Neural crest cell (in vitro differentiated cells): ENCODE measurements around the gene TBXAS1. TPM values are rescaled to one million over a fixed set of nuclear protein-coding genes. Genes with fewer than 3 reads are reported as not detected.

Source experiments
- DNase-seq: peaks from one replicate; pipeline ENCODE4 v3.0.0; 2021; ENCODE audit warnings: low read depth, mixed read lengths, low spot score
- H3K27ac Mint-ChIP-seq: one replicate; pipeline ENCODE4 v1.8.0; 2021; ENCODE audit warnings: mild to moderate bottlenecking, mixed read lengths; ENCODE audit not compliant: unreplicated experiment
- H3K27me3 Mint-ChIP-seq: 2 replicates; pipeline ENCODE4 v1.8.0; 2021; ENCODE audit warnings: low read depth, mild to moderate bottlenecking, mixed read lengths
- H3K36me3 Mint-ChIP-seq: 2 replicates; pipeline ENCODE4 v1.8.0; 2021; ENCODE audit warnings: low read depth, mild to moderate bottlenecking, mixed read lengths
- H3K4me1 Mint-ChIP-seq: 2 replicates; pipeline ENCODE4 v1.8.0; 2021; ENCODE audit warnings: mixed read lengths
- H3K4me3 Mint-ChIP-seq: one replicate; pipeline ENCODE4 v1.8.0; 2021; ENCODE audit warnings: mild to moderate bottlenecking, mixed read lengths
- H3K9me3 Mint-ChIP-seq: 2 replicates; pipeline ENCODE4 v1.8.0; 2021; ENCODE audit warnings: mixed read lengths
- total RNA-seq: library from RNA; stranded (reverse); gene quantifications from 2 replicates; pipeline ENCODE4 v1.2.1, GENCODE V29; 2021
- TF ChIP-seq, protein P1 (sequence below): fragments of 200-600 bp; sonication (generic); conservative IDR thresholded peaks from 2 replicates; pipeline ENCODE4 v1.5.0; 2021; ENCODE audit warnings: antibody characterized with exemption, mild to moderate bottlenecking

Gene TBXAS1
- total RNA-seq, 1 donor from 2014 or later = 5.7 TPM

- H3K27ac Mint-ChIP-seq = peak overlapping the region; percentile 79
- DNase-seq = no peak
- peaks cover 8% of the 10 kb centered on the region for H3K9me3 Mint-ChIP-seq
- H3K36me3 Mint-ChIP-seq = peaks cover 3% of the 10 kb centered on the region
- TF ChIP-seq, protein P1, sequence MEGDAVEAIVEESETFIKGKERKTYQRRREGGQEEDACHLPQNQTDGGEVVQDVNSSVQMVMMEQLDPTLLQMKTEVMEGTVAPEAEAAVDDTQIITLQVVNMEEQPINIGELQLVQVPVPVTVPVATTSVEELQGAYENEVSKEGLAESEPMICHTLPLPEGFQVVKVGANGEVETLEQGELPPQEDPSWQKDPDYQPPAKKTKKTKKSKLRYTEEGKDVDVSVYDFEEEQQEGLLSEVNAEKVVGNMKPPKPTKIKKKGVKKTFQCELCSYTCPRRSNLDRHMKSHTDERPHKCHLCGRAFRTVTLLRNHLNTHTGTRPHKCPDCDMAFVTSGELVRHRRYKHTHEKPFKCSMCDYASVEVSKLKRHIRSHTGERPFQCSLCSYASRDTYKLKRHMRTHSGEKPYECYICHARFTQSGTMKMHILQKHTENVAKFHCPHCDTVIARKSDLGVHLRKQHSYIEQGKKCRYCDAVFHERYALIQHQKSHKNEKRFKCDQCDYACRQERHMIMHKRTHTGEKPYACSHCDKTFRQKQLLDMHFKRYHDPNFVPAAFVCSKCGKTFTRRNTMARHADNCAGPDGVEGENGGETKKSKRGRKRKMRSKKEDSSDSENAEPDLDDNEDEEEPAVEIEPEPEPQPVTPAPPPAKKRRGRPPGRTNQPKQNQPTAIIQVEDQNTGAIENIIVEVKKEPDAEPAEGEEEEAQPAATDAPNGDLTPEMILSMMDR = no peak
- peaks cover 6% of the 10 kb centered on the region for H3K27me3 Mint-ChIP-seq
- H3K4me3 Mint-ChIP-seq = no peak overlapping the region
- peaks cover 12% of the 10 kb centered on the region for H3K4me1 Mint-ChIP-seq
These were observed 80.5 kb downstream of the TBXAS1 start for GRCh38 chr7:139909379-139910050.

- Mint-ChIP-seq H3K27ac (no peak overlapping the region), H3K4me3 (no peak overlapping the region), H3K9me3 (no peaks in the 10 kb centered on the region), H3K36me3 (no peaks in the 10 kb centered on the region), H3K27me3 (no peaks in the 10 kb centered on the region), H3K4me1 (peaks cover 12% of the 10 kb centered on the region)
- DNase-seq = no peak
- TF ChIP-seq, protein P1 = no peak
These were observed 84.2 kb downstream of the TBXAS1 start for GRCh38 chr7:139913021-139913844.

GRCh38 chr7:139913845-139914135 is 84.7 kb downstream of the TBXAS1 start:
- Mint-ChIP-seq H3K36me3 (no peaks in the 10 kb centered on the region), H3K27ac (no peak overlapping the region), H3K4me1 (peaks cover 10% of the 10 kb centered on the region), H3K27me3 (no peaks in the 10 kb centered on the region), H3K4me3 (no peak overlapping the region), H3K9me3 (no peaks in the 10 kb centered on the region)
- TF ChIP-seq, protein P1 = no peak
- no peak for DNase-seq

GRCh38 chr7:139914306-139915267 is 85.5 kb downstream of the TBXAS1 start:
- Mint-ChIP-seq H3K4me1 (peaks cover 5% of the 10 kb centered on the region), H3K4me3 (no peak overlapping the region), H3K36me3 (no peaks in the 10 kb centered on the region), H3K27ac (peak overlapping the region; percentile 92), H3K9me3 (no peaks in the 10 kb centered on the region), H3K27me3 (no peaks in the 10 kb centered on the region)
- TF ChIP-seq, protein P1 = no peak
- no peak for DNase-seq

GRCh38 chr7:139915268-139915863 is 86.3 kb downstream of the TBXAS1 start:
- TF ChIP-seq, protein P1 = no peak
- no peak for DNase-seq
- Mint-ChIP-seq H3K9me3 (no peaks in the 10 kb centered on the region), H3K36me3 (no peaks in the 10 kb centered on the region), H3K4me1 (no peaks in the 10 kb centered on the region), H3K4me3 (no peak overlapping the region), H3K27ac (no peak overlapping the region), H3K27me3 (no peaks in the 10 kb centered on the region)
